Transverse colon (tissue), 3 donors: Measurements from ENCODE around the gene DNAH5.

ENCODE experiments used
- CTCF ChIP-seq, 5 experiments: fragments of 200-600 bp in 3 of 5; fragments of 450-650 bp in 2 of 5; sonication (generic) in 3 of 5; IDR thresholded peaks; 1 replicate in 2 of 5; 2 replicates in 3 of 5; pipeline ENCODE4 v1.5.1; 2016 to 2017; ENCODE audit warnings: antibody characterized with exemption in 5 of 5, inconsistent platforms in 3 of 5, mild to moderate bottlenecking in 2 of 5, moderate library complexity in 1 of 5
- POLR2A ChIP-seq: fragments of 450-650 bp; IDR thresholded peaks from one replicate; pipeline ENCODE4 v1.6.1; 2016; ENCODE audit warnings: antibody characterized with exemption, mild to moderate bottlenecking, moderate library complexity

- TF ChIP-seq CTCF (IDR thresholded peaks at IDR 0.05) (no peak), POLR2A (no peak)
Measured at GRCh38 chr5:13878357-13878756, 66.1 kb downstream of the DNAH5 start.
